SU-DHL-6 (cell line): ENCODE data around the gene CCR6.

Experiments used
- H2AFZ ChIP-seq: fragments of 200-600 bp; sonication (generic); 2 replicates; pipeline ENCODE4 v1.6.1; 2014; ENCODE audit warnings: low read depth, mild to moderate bottlenecking, moderate library complexity, mixed read lengths, antibody characterized with exemption, low read length; ENCODE audit not compliant: severe bottlenecking
- H3F3A ChIP-seq: fragments of 200-600 bp; shearing (Covaris generic); 2 replicates; pipeline ENCODE4 v1.6.0; 2016; ENCODE audit warnings: antibody characterized with exemption, mild to moderate bottlenecking; ENCODE audit not compliant: insufficient read depth
- H3K27ac ChIP-seq: fragments of 200-600 bp; sonication (generic); 2 replicates; pipeline ENCODE4 v1.5.1; 2016; ENCODE audit warnings: low read depth, mild to moderate bottlenecking, low read length, moderate library complexity, mixed read lengths
- H3K27me3 ChIP-seq: fragments of 200-600 bp; sonication (generic), shearing (Covaris generic); 2 replicates; pipeline ENCODE4 v1.6.0; 2014; ENCODE audit warnings: mild to moderate bottlenecking, low read length
- H3K36me3 ChIP-seq: fragments of 200-600 bp; sonication (generic); 2 replicates; pipeline ENCODE4 v1.6.1; 2014; ENCODE audit warnings: mild to moderate bottlenecking, low read length, mixed read lengths
- H3K4me2 ChIP-seq: fragments of 300-600, 200-600 bp; shearing (Covaris generic), sonication (generic); 2 replicates; pipeline ENCODE4 v1.6.0; 2014; ENCODE audit warnings: low read length, low read depth, mild to moderate bottlenecking; ENCODE audit not compliant: poor library complexity, severe bottlenecking
- H3K4me3 ChIP-seq: fragments of 200-600 bp; sonication (generic); 2 replicates; pipeline ENCODE4 v1.5.1; 2014; ENCODE audit warnings: antibody characterized with exemption, low read length, mild to moderate bottlenecking, mixed read lengths; ENCODE audit not compliant: insufficient read depth, poor library complexity, severe bottlenecking
- H3K79me2 ChIP-seq: fragments of 200-600 bp; sonication (generic); 2 replicates; pipeline ENCODE4 v1.6.1; 2014; ENCODE audit warnings: mild to moderate bottlenecking, low read length, moderate library complexity; ENCODE audit not compliant: insufficient read depth
- H3K9ac ChIP-seq: fragments of 200-600 bp; sonication (generic); 2 replicates; pipeline ENCODE4 v1.7.0; 2014; ENCODE audit warnings: mild to moderate bottlenecking, low read length
- H3K9me2 ChIP-seq: fragments of 200-600 bp; sonication (generic); replicated peaks from 2 replicates; pipeline ENCODE4 v1.6.1; 2014; ENCODE audit warnings: low read length; ENCODE audit not compliant: insufficient read depth
- H3K9me3 ChIP-seq: fragments of 200-600 bp; sonication (generic); 2 replicates; pipeline ENCODE4 v1.6.1; 2014; ENCODE audit warnings: low read length, mixed read lengths; ENCODE audit not compliant: insufficient read depth
- H4K20me1 ChIP-seq: fragments of 200-600 bp; sonication (generic); 2 replicates; pipeline ENCODE4 v1.6.1; 2014; ENCODE audit warnings: low read depth, mild to moderate bottlenecking, antibody characterized with exemption, low read length, moderate library complexity, mixed read lengths
- CTCF ChIP-seq: fragments of 200-600 bp; sonication (generic); IDR thresholded peaks from one replicate; pipeline ENCODE4 v1.5.1; 2017; ENCODE audit warnings: antibody characterized with exemption, mild to moderate bottlenecking, low read length, moderate library complexity; ENCODE audit not compliant: insufficient read depth, poor library complexity, severe bottlenecking
- EZH2phosphoT487 ChIP-seq: fragments of 200-600 bp; sonication (generic), shearing (Covaris generic); conservative IDR thresholded peaks from 2 replicates; pipeline ENCODE4 v1.6.1; 2018; ENCODE audit warnings: mild to moderate bottlenecking, antibody characterized with exemption, low read length, moderate library complexity, mixed read lengths

The CCR6 gene

GRCh38 chr6:167129159-167129558 lies 6.3 kb downstream of the CCR6 start:
- Histone ChIP-seq H3K9me2 (no peaks in the 10 kb centered on the region), H3K79me2 (no peaks in the 10 kb centered on the region), H3K27ac (no peak overlapping the region), H3K4me3 (no peak overlapping the region), H3K4me2 (no peak overlapping the region), H3F3A (no peaks in the 10 kb centered on the region), H3K27me3 (no peaks in the 10 kb centered on the region), H4K20me1 (no peaks in the 10 kb centered on the region), H3K36me3 (no peaks in the 10 kb centered on the region), H3K9me3 (no peaks in the 10 kb centered on the region), H3K9ac (no peak overlapping the region), H2AFZ (no peak overlapping the region)
- TF ChIP-seq CTCF (no peak), EZH2phosphoT487 (no peak)

- Histone ChIP-seq H4K20me1 (no peaks in the 10 kb centered on the region), H3K27me3 (no peaks in the 10 kb centered on the region), H2AFZ (no peak overlapping the region), H3K4me3 (no peak overlapping the region), H3K4me2 (no peak overlapping the region), H3K9me3 (no peaks in the 10 kb centered on the region), H3K79me2 (no peaks in the 10 kb centered on the region), H3K9ac (no peak overlapping the region), H3F3A (no peaks in the 10 kb centered on the region), H3K36me3 (no peaks in the 10 kb centered on the region), H3K27ac (no peak overlapping the region), H3K9me2 (no peaks in the 10 kb centered on the region)
- no peak for TF ChIP-seq CTCF
- no peak for TF ChIP-seq EZH2phosphoT487
Observed at GRCh38 chr6:167129562-167129961, 6.7 kb downstream of the CCR6 start.

GRCh38 chr6:167130008-167130677 lies 7.2 kb downstream of the CCR6 start:
- Histone ChIP-seq H3K4me2 (no peak overlapping the region), H3K9me3 (no peaks in the 10 kb centered on the region), H3K79me2 (no peaks in the 10 kb centered on the region), H3K27ac (no peak overlapping the region), H3K9ac (no peak overlapping the region), H3K4me3 (no peak overlapping the region), H3K9me2 (no peaks in the 10 kb centered on the region), H3F3A (no peaks in the 10 kb centered on the region), H4K20me1 (no peaks in the 10 kb centered on the region), H3K27me3 (no peaks in the 10 kb centered on the region), H2AFZ (no peak overlapping the region), H3K36me3 (no peaks in the 10 kb centered on the region)
- TF ChIP-seq CTCF (no peak), EZH2phosphoT487 (no peak)
